ENCODE results near the gene DNAH17.

- no peak for TF ChIP-seq EZH2 (IDR thresholded peaks at IDR 0.05; ENCODE audit: low read depth)
- TF ChIP-seq CTCF (conservative IDR thresholded peaks at IDR 0.05): no peak
Observed at GRCh38 chr17:78490673-78491072, 86.5 kb downstream of the DNAH17 start.
